H1 (cell line): Measurements from ENCODE around the gene SNAP47. TPM values are rescaled to one million over a fixed set of nuclear protein-coding genes. Genes with fewer than 3 reads are reported as not detected.

Source experiments
- CTCF ChIA-PET: fragments of 300-600 bp; sonication (Branson Sonifier 250); formaldehyde crosslinking; loops from one replicate; lab custom pipeline; 2021; ENCODE audit not compliant: partially characterized antibody; lab: Charles Lee
- POLR2A ChIA-PET: fragments of 300-600 bp; sonication (Branson Sonifier 250); formaldehyde crosslinking; loops from one replicate; lab custom pipeline; 2021; ENCODE audit warnings: inconsistent platforms; ENCODE audit not compliant: partially characterized antibody; lab: Charles Lee
- DNase-seq, 2 experiments: peaks; one replicate each; pipeline versions ENCODE4 v3.0.0 to v3.0.0-alpha.2; 2010 to 2022; ENCODE audit warnings: low spot score in 2 of 2, low read depth in 1 of 2, mixed read lengths in 1 of 2
- FAIRE-seq: peaks from 2 replicates; lab custom pipeline; 2011; peaks lifted over from hg19 to GRCh38; lab: Jason Lieb, UNC
- H2AFZ ChIP-seq: 2 replicates; pipeline ENCODE4 v1.8.1; 2012; ENCODE audit warnings: low read length, inconsistent platforms
- H2AK5ac ChIP-seq: 2 replicates; pipeline ENCODE4 v1.6.1; 2013; ENCODE audit warnings: low read depth, low read length
- H2BK120ac ChIP-seq: replicated peaks from 2 replicates; pipeline ENCODE3; 2013; ENCODE audit warnings: low read depth, low read length, inconsistent platforms
- H2BK12ac ChIP-seq: 2 replicates; pipeline ENCODE4 v1.6.1; 2013; ENCODE audit warnings: low read depth, low read length
- H2BK15ac ChIP-seq: 2 replicates; pipeline ENCODE4 v1.6.1; 2013; ENCODE audit warnings: low read length
- H2BK20ac ChIP-seq: 2 replicates; pipeline ENCODE4 v1.6.1; 2013; ENCODE audit warnings: low read length
- H2BK5ac ChIP-seq: 2 replicates; pipeline ENCODE4 v1.6.1; 2013; ENCODE audit warnings: low read depth, low read length
- H3K14ac ChIP-seq: 2 replicates; pipeline ENCODE4 v1.6.1; 2013; ENCODE audit warnings: inconsistent platforms; ENCODE audit not compliant: insufficient read length
- H3K18ac ChIP-seq: 2 replicates; pipeline ENCODE4 v1.6.1; 2013; ENCODE audit warnings: low read length; ENCODE audit errors: extremely low read depth
- H3K23ac ChIP-seq: 2 replicates; pipeline ENCODE4 v1.6.1; 2013; ENCODE audit warnings: inconsistent platforms; ENCODE audit not compliant: insufficient read length
- H3K23me2 ChIP-seq: 2 replicates; pipeline ENCODE4 v1.6.1; 2013; ENCODE audit warnings: low read depth, low read length
- H3K27ac ChIP-seq: 2 replicates; pipeline ENCODE4 v1.6.1; 2011; ENCODE audit warnings: low read depth, low read length, inconsistent platforms
- H3K27me3 ChIP-seq, 4 experiments: replicated peaks in 1 of 4; 1 replicate in 1 of 4; 2 replicates in 3 of 4; pipeline versions ENCODE4 v1.6.1 to v1.8.1; 2011 to 2013; ENCODE audit warnings: low read length in 3 of 4, mild to moderate bottlenecking in 3 of 4, inconsistent platforms in 2 of 4, mixed read lengths in 2 of 4, moderate library complexity in 1 of 4; ENCODE audit not compliant: control insufficient read depth in 3 of 4, insufficient read depth in 3 of 4; ENCODE audit errors: extremely low read depth in 1 of 4
- H3K36me3 ChIP-seq, 4 experiments: 2 replicates each; pipeline versions ENCODE4 v1.6.1 to v1.8.1; 2011 to 2013; ENCODE audit warnings: mild to moderate bottlenecking in 4 of 4, low read length in 3 of 4, moderate library complexity in 2 of 4, control low read depth in 1 of 4, inconsistent platforms in 1 of 4; ENCODE audit not compliant: insufficient read depth in 4 of 4, control insufficient read depth in 2 of 4
- H3K4ac ChIP-seq: replicated peaks from 2 replicates; pipeline ENCODE3; 2013; ENCODE audit warnings: low read length, low read depth, mixed read lengths, inconsistent platforms; ENCODE audit not compliant: insufficient read length
- H3K4me1 ChIP-seq, 4 experiments: replicated peaks in 1 of 4; 1 replicate in 1 of 4; 2 replicates in 3 of 4; pipeline versions ENCODE4 v1.6.1 to v1.8.1; 2011 to 2013; ENCODE audit warnings: low read length in 3 of 4, inconsistent platforms in 2 of 4, mixed read lengths in 1 of 4; ENCODE audit not compliant: insufficient read depth in 4 of 4, control insufficient read depth in 3 of 4
- H3K4me2 ChIP-seq, 2 experiments: 2 replicates each; pipeline versions ENCODE4 v1.6.1 to v1.8.1; 2011 to 2013; ENCODE audit warnings: low read depth in 2 of 2, low read length in 2 of 2, control low read depth in 1 of 2, inconsistent platforms in 1 of 2, mild to moderate bottlenecking in 1 of 2; ENCODE audit not compliant: insufficient read depth in 1 of 2
- H3K4me3 ChIP-seq, 4 experiments: fragments of 200-600, 300-600 bp in 1 of 4; sonication (generic), shearing (Covaris generic), sonication (Bioruptor Twin) in 1 of 4; 2 replicates each; pipeline versions ENCODE4 v1.5.1 to v1.8.1; 2011 to 2016; ENCODE audit warnings: low read length in 4 of 4, low read depth in 3 of 4, control low read depth in 2 of 4, inconsistent platforms in 2 of 4, mild to moderate bottlenecking in 2 of 4, mixed read lengths in 1 of 4, moderate library complexity in 1 of 4; ENCODE audit not compliant: insufficient read depth in 2 of 4; ENCODE audit errors: extremely low read depth in 1 of 4
- H3K56ac ChIP-seq: replicated peaks from 2 replicates; pipeline ENCODE3; 2013; ENCODE audit warnings: low read depth, mild to moderate bottlenecking, mixed read lengths, low read length, inconsistent platforms; ENCODE audit not compliant: insufficient read length
- H3K79me1 ChIP-seq: 2 replicates; pipeline ENCODE4 v1.6.1; 2013; ENCODE audit warnings: low read depth, low read length, control low read depth
- H3K79me2 ChIP-seq, 2 experiments: 2 replicates each; pipeline versions ENCODE4 v1.6.1 to v1.8.1; 2012 to 2013; ENCODE audit warnings: low read length in 2 of 2, mild to moderate bottlenecking in 2 of 2, inconsistent platforms in 1 of 2; ENCODE audit not compliant: insufficient read depth in 2 of 2, control insufficient read depth in 1 of 2
- H3K9ac ChIP-seq, 4 experiments: replicated peaks in 1 of 4; 1 replicate in 1 of 4; 2 replicates in 3 of 4; pipeline versions ENCODE4 v1.6.1 to v1.8.1; 2011 to 2013; ENCODE audit warnings: low read depth in 3 of 4, low read length in 3 of 4, control low read depth in 2 of 4, mild to moderate bottlenecking in 2 of 4, moderate library complexity in 2 of 4, inconsistent platforms in 1 of 4; ENCODE audit errors: extremely low read depth in 1 of 4
- H3K9me3 ChIP-seq, 2 experiments: 2 replicates each; pipeline versions ENCODE4 v1.6.1 to v1.8.1; 2012 to 2013; ENCODE audit warnings: mild to moderate bottlenecking in 2 of 2, moderate library complexity in 2 of 2, control low read depth in 1 of 2, inconsistent platforms in 1 of 2, low read depth in 1 of 2, low read length in 1 of 2, mixed read lengths in 1 of 2; ENCODE audit not compliant: insufficient read depth in 2 of 2
- H4K20me1 ChIP-seq, 2 experiments: replicated peaks in 1 of 2; 2 replicates each; pipeline versions ENCODE3 to v1.8.1; 2011 to 2013; ENCODE audit warnings: inconsistent platforms in 2 of 2, low read length in 2 of 2, mild to moderate bottlenecking in 1 of 2; ENCODE audit not compliant: insufficient read depth in 2 of 2, control insufficient read depth in 1 of 2
- H4K5ac ChIP-seq: 2 replicates; pipeline ENCODE4 v1.6.1; 2013; ENCODE audit warnings: low read length, low read depth, mixed read lengths, inconsistent platforms; ENCODE audit not compliant: insufficient read length
- H4K8ac ChIP-seq: 2 replicates; pipeline ENCODE4 v1.8.0; 2013; ENCODE audit warnings: mild to moderate bottlenecking, moderate library complexity, low read length, inconsistent platforms; ENCODE audit not compliant: insufficient read depth; ENCODE audit errors: extremely low read depth
- H4K91ac ChIP-seq: replicated peaks from 2 replicates; pipeline ENCODE3; 2013; ENCODE audit warnings: low read length, mixed read lengths, inconsistent platforms; ENCODE audit not compliant: insufficient read length
- CREB1 ChIP-seq: IDR thresholded peaks from 2 replicates; pipeline ENCODE4 v1.6.1; 2012; ENCODE audit warnings: inconsistent platforms
- EZH2 ChIP-seq: fragments of 200-600 bp; sonication (generic); IDR thresholded peaks from 2 replicates; pipeline ENCODE4 v1.7.1; 2012; ENCODE audit warnings: low read depth, mild to moderate bottlenecking, moderate library complexity, low read length, inconsistent platforms; ENCODE audit not compliant: severe bottlenecking
- KDM4A ChIP-seq: IDR thresholded peaks from one replicate; pipeline ENCODE4 v1.7.1; 2012; ENCODE audit warnings: low read depth, mild to moderate bottlenecking, moderate library complexity, low read length, inconsistent platforms; ENCODE audit not compliant: severe bottlenecking
- POLR2A ChIP-seq, 2 experiments: IDR thresholded peaks; 1 replicate in 1 of 2; 2 replicates in 1 of 2; pipeline ENCODE4 v1.6.1; 2011; ENCODE audit warnings: low read depth in 2 of 2, low read length in 2 of 2, mild to moderate bottlenecking in 2 of 2; ENCODE audit errors: control extremely low read depth in 1 of 2
- RBBP5 ChIP-seq: IDR thresholded peaks from 2 replicates; pipeline ENCODE4 v1.7.1; 2012; ENCODE audit warnings: low read depth, mild to moderate bottlenecking, inconsistent platforms, low read length, moderate library complexity, borderline replicate concordance
- SAP30 ChIP-seq: fragments of 300-600 bp; sonication (generic); IDR thresholded peaks from 2 replicates; pipeline ENCODE4 v1.7.1; 2012; ENCODE audit warnings: low read length, moderate library complexity, mild to moderate bottlenecking, inconsistent platforms; ENCODE audit not compliant: insufficient read depth, insufficient replicate concordance
- WGBS, 2 experiments: shearing (Covaris generic) in 1 of 2; methylation state at CpG; one replicate each; pipeline versions ENCODE4 v1.1.6 to v1.1.7; 2013 to 2015; ENCODE audit warnings: low lambda C conversion rate in 2 of 2, mixed read lengths in 2 of 2, inconsistent platforms in 1 of 2, low coverage in 1 of 2, missing lambda C conversion rate in 1 of 2; ENCODE audit not compliant: insufficient replicate concordance in 2 of 2, insufficient coverage in 1 of 2, insufficient read length in 1 of 2; ENCODE audit errors: extremely low coverage in 1 of 2, missing lambda C conversion rate in 1 of 2; 5-methylcytosine and 5-hydroxymethylcytosine counted together
- polyA plus RNA-seq, 7 experiments: library from polyadenylated mRNA; depleted of rRNA in 3 of 7; stranded (reverse) in 5 of 7; unstranded in 2 of 7; fragments of >200 nt in 5 of 7; fragments of 200-250 nt in 2 of 7; gene quantifications; 1 replicate in 5 of 7; 2 replicates in 1 of 7; 4 replicates in 1 of 7; pipeline versions ENCODE4 v1.2.1 to v1.2.3, GENCODE V29; 2011 to 2013; ENCODE audit warnings: missing spikeins in 2 of 7, mixed read lengths in 2 of 7
- total RNA-seq: library from RNA; stranded (reverse); fragmentation: NEBNext Ultra II Directional; extraction: Animal tissue kit (Norgen Biotek cat#: 25700); gene quantifications from 2 replicates; pipeline ENCODE4 v1.2.1, GENCODE V29; 2021

The SNAP47 gene
- total and polyA plus RNA-seq, 2 of the 8 experiments (the other 6 are each of a cell fraction or from before 2014, with no cell fraction given) = 37.6 to 42.2 TPM

DNA sequence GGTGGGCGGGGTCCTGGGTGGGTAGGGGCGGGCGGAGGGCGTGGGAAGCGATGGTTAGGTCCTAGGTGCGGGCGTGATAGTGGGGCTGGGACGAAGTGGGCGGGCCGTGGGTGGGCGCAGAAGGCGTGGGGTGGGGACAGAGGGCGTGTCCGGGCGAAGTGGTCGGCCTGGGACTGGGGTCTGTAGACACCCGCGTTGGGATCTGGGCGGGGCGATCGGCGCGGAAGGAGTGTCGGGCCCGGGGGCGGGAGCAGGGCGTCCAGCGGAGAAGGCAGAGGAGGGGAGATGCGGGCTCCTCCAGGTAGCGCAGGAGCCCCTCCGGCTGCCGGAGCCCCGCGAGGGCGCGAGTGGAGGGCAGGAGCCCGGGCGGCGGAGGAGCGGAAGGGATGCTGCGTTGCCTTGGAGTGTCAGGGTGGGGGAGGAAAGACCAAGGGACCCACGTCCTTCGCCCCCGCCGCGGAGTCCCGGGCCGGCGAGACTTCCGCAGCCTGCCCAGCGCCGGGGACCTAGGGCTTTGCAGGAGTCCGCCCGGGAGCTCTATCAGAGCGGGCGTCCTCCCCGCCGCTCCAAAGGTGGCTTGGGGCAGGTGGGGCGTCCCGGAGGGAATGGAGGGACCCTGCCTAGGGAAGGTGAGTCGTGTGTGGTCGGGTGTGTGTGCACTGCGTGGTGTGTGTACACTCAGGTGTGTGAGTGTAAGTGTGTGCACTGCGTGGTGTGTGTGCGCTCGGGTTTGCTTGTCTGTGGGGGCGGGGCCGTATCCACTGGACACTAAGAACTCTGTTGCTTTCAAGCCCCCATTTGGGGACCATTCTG is 53.2 kb downstream of the SNAP47 start:
- ChIA-PET POLR2A (interaction anchor here (0.9 kb wide), 1 partner anchor 159 kb away, joined by 3 read pairs; no protein-coding TSS in a partner anchor), CTCF (interaction anchor here (0.9 to 3.6 kb wide), 8 partner anchors 14 to 185 kb away, joined by 3 to 19 read pairs (median 6); partner anchors contain the start of gene WNT9A)
- Histone ChIP-seq H3K4me2 (peak overlapping the region; percentile 83 to 99), H3K4ac (no peak overlapping the region), H2BK12ac (peak overlapping the region; percentile 27; the same call in 1 of the 2 replicates), H3K4me3 (peak overlapping the region; percentile 40 to 69 (median 62)), H3K27me3 (peaks cover 4 to 37% (median 27%) of the 10 kb centered on the region in 4 experiments; a peak in 6 of 7 replicates), H3K36me3 (no peaks in the 10 kb centered on the region), H3K9me3 (no peaks in the 10 kb centered on the region), H2BK5ac (peak overlapping the region; percentile 60; the same call in 1 of the 2 replicates), H3K79me1 (no peaks in the 10 kb centered on the region), H2AFZ (peak overlapping the region; percentile 62; the same call in 1 of the 2 replicates), H3K14ac (no peak overlapping the region), H2AK5ac (no peak overlapping the region), H3K79me2 (no peaks in the 10 kb centered on the region), H2BK20ac (no peak overlapping the region), H4K91ac (peak overlapping the region; percentile 89), H3K18ac (peak overlapping the region; percentile 60; the same call in 1 of the 2 replicates), H3K4me1 (peaks cover 0 to 21% (median 13%) of the 10 kb centered on the region in 4 experiments; a peak in 5 of 7 replicates), H4K20me1 (peaks cover 0 to 7% of the 10 kb centered on the region in 2 experiments), H3K56ac (no peak overlapping the region), H3K27ac (no peak overlapping the region), H2BK120ac (no peak overlapping the region), H3K23ac (no peak overlapping the region), H2BK15ac (0 out of 2 replicates have a peak overlapping the region, but pooled peaks have one; percentile 46), H4K8ac (peak overlapping the region; percentile 35), H4K5ac (no peak overlapping the region), H3K9ac (no peak overlapping the region), H3K23me2 (peaks cover 13% of the 10 kb centered on the region)
- 0 out of 3 replicates have a peak, but pooled peaks of 1 of the 2 experiments have one; percentile 28 for TF ChIP-seq POLR2A (IDR thresholded peaks at IDR 0.05; ENCODE audit: control extremely low read depth in 1 of 2, low read depth in 2 of 2, low read length in 2 of 2)
- peak; percentile 80 for TF ChIP-seq KDM4A
- no peak for TF ChIP-seq CREB1
- 0 out of 2 replicates have a peak, but pooled peaks have one; percentile 27 for TF ChIP-seq RBBP5
- TF ChIP-seq EZH2 = peak; percentile 19
- no peak for TF ChIP-seq SAP30
- DNase-seq (peak; percentile 51 to 94), FAIRE-seq (no peak)
- WGBS, 2 experiments = 3% methylated on average over 37 of the region's 68 CpGs; no CpG with 5 or more reads in 1 of the 2 experiments
